HG02973 (cell line): ENCODE data around the gene COL19A1.
A peak's percentile ranks its signal among the peaks of the same experiment; 100 is the strongest.
"Not testable (repeated sequence)": the region's sequence is repeated elsewhere in the genome, so short reads cannot be mapped to it uniquely, and the experiment has no call there.

ENCODE experiments used
- ATAC-seq: cut with Tn5 transposase; IDR thresholded peaks from one replicate; pipeline ENCODE4 v1.9.1; 2021; ENCODE audit warnings: moderate library complexity; ENCODE audit not compliant: unreplicated experiment

COL19A1 gene

DNA sequence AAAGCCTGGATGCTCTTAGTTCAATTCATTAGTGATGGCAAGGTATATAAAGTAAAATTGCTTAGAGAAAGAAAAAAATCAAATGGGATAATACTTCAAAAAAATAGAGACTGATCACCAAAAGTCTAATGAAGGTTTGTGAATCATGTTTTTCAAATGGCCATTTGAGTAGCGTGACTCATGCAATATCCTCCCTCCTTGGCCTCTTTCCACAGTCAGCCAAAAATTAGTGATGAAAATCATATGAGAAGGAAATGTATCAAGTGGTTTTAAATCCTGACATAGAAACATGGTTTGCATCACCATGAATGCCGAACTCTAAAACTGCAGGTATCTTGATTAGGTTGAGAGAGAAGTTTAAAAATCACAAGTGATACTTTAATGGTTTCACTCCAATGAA, 1.2 kb upstream of the COL19A1 start:
- ATAC-seq, result no peak

DNA sequence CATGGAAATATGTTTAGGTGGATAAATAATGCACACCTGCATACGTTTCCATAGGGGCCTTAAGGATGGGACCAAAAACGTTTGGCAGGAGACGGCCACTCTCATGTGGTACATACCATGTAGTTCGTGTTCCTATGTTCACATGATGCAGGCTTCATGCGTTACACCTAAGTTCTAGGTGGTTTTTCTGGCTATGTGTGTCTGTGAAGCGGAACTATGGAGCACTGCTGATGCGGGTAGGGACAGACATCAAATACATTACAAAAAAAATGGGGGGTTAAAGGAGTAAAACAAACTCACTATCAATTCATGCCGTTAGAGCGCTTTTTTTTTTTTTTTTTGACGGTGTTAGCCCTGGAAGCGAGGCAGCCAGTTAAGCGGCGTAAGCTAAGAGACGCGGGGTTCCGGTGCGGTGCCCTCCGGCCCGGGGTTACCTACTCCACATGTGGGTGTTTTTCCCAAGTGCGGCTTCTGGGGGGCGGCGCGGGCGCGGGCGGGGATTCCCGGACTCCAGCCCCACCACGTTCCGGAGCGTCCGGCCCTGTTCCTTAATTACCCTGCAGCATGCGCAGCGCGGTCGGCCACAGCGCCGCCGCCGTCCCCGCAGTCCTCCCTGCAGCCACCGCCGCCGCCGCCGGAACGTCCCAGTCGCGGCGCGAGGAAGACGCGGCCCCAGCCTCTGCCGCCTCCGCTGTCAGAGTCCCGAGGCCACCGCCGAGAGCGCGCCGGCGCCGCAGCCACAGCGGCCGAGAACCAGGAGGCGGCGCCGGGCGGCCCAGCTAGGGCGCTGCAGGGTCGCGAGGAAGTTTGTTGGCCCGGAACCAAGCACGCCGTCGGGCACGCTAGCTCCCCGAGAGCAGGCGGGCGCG, 648 bp downstream of the COL19A1 start:
- peak; percentile 53 for ATAC-seq

GRCh38 chr6:69867639-69867976, 1.3 kb downstream of the COL19A1 start:
- ATAC-seq, result no peak

DNA sequence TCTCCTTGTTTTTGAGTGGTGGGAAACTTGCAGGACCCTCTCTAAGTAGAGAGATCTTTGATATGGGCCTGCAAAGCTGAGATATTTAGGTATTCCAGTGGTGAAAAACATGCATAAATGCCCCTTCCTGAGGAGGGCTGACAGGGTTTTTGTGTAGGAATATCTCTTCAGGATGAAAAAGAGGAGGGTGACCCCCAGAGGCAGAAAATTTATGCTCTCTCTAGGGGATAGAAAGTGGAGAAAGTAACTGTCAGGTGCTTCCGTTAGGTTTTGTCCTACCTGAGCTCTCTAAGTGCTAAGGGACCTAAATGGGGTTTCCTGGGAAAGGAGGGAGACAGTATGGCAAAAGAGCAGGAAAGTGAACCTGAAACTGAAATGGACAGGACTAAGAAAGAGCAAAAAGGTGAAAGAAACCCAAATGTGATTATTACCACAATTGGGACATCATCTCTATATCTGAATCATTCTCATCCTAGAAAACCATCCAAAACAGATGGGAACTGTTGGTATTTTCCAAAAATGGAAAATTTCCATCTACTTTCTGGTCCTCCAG, 2.0 kb downstream of the COL19A1 start:
- no peak for ATAC-seq

- ATAC-seq, result no peak
These were observed 2.6 kb downstream of the COL19A1 start for GRCh38 chr6:69868961-69869360.

- ATAC-seq, result no peak
These were observed 4.8 kb downstream of the COL19A1 start for GRCh38 chr6:69871107-69871506.

- no peak for ATAC-seq
These were observed 6.9 kb downstream of the COL19A1 start for GRCh38 chr6:69873291-69873690.

GRCh38 chr6:69875715-69876114, 9.4 kb downstream of the COL19A1 start:
- ATAC-seq, result no peak

DNA sequence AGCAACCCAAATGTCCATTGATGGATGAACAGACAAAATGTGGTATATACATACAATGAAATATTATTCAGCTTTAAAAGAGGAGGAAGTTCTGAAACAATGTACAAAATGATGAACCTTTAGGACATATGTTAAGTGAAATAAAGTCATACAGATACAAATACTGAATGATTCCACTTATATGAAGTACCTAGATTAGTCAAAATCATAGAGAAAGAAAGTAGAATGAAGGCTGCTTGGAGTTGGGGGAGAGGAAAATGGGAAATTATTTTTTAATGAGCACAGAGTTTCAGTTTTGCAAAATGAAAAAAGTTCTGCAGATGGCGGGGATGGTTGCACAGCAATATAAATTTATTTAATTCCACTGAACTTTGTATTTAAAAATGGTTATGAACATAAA, 12.4 kb downstream of the COL19A1 start:
- no peak for ATAC-seq

- ATAC-seq, result no peak
These were observed 14.2 kb downstream of the COL19A1 start for GRCh38 chr6:69880601-69881000.

GRCh38 chr6:69881322-69882151, 15.2 kb downstream of the COL19A1 start:
- ATAC-seq, result peak; percentile 81

DNA sequence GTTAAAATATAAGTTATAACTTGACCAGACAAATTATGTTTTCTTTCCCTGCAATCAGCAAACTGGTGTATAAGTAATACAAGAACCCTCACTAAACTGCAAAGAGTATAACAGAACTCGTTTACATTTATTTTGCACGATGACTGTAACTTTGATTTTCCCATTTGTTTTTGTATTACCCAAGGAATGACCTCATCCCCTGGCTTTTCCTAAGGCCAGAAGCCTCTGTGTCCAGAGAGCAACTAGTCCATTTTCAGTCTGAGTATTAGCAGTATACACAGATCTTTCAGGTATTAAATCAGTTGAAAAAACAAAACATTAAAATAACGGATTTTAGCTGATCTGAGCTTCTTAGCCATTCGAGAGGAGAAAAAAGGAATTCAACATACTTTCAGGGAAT, 17.2 kb downstream of the COL19A1 start:
- ATAC-seq, result no peak

GRCh38 chr6:69884231-69884630, 17.9 kb downstream of the COL19A1 start:
- no peak for ATAC-seq

GRCh38 chr6:69887026-69887425, 20.7 kb downstream of the COL19A1 start:
- peak; percentile 78 for ATAC-seq

DNA sequence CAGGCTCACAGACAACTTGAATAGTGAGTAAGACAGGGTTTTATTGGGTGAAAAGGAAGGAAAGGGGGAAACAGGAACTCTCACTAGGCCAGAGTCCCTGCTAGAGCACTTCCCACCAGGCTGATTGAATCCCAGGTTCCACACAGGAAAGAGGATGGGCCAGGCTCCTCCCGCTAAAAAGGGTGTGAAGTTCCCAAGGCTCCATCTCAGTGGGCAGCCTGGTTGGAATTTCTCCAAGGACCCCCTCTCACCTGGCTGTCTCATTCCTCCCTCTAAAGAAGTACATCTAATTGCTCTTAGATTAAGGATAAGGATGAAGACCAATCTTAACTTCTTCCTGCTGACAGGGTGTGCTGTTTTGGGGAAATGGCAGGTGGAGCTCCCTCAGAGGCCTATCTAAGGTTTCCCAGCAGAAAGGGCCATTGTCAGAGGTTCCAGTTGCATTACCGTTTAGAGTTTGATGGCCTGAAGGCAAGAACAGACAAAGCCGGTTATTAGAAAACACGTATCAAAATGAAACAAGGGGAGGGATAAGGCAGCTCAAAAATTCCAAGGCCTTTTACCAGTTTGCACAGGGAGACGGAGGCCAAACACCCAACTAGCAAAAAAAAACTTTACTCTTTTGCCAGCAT, 21.5 kb downstream of the COL19A1 start:
- no peak for ATAC-seq

DNA sequence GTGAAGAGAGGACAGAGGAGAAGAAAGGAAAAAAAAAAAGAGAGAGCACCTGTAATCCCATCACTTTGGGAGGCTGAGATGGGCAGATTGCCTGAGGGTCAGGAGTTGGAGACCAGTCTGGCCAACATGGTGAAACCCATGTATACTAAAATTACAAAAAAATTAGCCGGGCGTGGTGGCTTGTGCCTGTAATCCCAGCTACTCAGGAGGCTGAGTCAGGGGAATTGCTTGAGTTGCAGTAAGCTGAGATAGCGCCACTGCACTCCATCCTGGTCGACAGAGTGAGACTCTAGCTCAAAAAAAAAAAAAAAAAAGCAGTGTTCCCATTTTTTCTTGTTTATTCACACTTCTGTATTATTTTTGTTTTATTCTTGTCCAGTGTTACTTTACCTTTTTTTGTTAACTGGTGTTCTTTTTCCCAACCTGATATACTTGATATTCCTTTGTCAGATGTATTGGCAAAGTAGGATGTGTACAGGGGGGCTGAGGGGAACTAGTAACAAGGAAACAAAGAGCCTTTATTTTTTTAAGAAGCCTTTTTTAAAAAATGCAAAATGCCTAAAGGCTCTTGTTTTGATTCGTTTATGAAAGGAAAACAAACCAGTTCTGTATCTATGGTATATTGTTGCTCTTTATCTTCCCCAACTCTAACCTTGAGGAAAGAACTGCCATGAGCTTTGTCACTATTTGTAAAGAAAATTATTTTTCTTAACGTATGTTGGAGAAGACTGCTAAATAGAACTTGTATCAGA, 22.3 kb downstream of the COL19A1 start:
- no peak for ATAC-seq

DNA sequence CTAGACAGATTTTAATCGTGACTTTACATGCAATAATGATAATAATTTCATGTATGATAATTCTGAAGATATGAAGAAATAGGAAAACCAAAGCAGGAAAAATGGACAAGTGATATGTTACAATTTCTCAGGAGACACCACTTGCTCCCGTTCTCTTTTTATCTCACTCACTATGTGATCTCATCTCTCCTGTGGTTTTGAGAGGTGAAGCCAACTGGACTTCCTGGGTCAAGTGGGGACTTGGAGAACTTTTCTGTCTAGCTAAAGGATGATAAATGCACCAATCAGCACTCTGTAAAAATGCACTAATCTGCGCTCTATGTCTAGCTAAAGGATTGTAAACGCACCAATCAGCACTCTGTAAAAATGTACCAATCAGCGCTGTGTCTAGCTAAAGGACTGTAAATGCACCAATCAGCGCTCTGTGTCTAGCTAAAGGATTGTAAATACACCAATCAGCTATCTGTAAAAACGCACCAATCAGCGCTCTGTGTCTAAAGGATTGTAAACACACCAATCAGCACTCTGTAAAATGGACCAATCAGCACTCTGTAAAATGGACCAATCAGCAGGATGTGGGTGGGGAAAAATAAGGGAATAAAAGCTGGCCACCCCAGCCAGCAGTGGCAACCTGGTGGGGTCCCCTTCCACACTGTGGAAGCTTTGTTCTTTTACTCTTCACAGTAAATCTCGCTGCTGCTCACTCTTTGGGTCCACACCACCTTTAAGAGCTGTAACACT, 23.0 kb downstream of the COL19A1 start:
- ATAC-seq, result not testable (repeated sequence)

DNA sequence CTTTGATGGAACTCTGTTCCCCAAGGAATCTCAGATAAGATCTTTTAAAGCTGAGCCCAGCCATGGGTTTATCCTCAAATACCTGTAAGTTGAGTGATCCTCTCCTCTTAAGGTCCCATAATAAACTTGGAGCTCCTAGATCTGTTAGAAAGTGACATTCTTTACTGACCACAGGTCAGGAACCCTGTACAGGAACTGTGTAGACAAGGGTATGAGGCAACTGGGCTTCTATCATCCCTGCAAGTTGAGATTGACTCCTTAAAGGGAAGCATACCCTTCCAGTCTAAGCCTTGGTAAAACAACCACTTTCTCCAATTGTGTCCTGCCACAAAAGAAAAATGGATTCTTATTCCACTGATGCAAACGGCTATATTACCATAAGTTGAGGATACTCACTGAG, 26.2 kb downstream of the COL19A1 start:
- not testable (repeated sequence) for ATAC-seq

DNA sequence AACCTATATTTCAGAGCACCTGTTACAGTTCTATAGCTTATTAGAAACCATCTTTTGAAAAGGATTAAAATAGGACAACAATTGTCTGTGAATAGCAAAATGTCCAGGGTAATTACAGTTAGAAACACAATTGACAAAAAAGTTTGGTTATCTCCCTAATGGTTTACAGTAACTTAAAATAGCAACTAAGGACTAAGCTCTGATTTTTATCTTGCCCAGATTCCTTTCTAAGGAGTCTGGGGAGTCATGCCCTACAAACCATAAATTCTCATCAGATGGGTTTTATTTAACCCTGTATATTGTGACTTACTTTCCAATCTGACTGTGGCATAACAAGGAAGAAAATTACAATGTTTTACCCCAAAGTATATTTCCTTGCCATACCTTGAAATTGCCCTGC, 26.9 kb downstream of the COL19A1 start:
- ATAC-seq, result not testable (repeated sequence)
